WTC11 (cell line): ENCODE results near the gene GGCT.

Source experiments
- ATF1 ChIP-seq: sonication (generic); formaldehyde crosslinking; IDR thresholded peaks from 2 replicates; pipeline ENCODE4 v1.8.1; 2023; ENCODE audit warnings: mild to moderate bottlenecking, moderate library complexity, missing genetic modification reagents
- TF ChIP-seq, protein P1 (sequence below): fragments of 200-600 bp; IDR thresholded peaks from 2 replicates; pipeline ENCODE4 v1.8.0; 2022; ENCODE audit warnings: antibody characterized with exemption
- TF ChIP-seq, protein P2 (sequence below): sonication (generic); formaldehyde crosslinking; IDR thresholded peaks from 2 replicates; pipeline ENCODE4 v1.8.0; 2022; ENCODE audit warnings: mild to moderate bottlenecking, missing genetic modification reagents

DNA sequence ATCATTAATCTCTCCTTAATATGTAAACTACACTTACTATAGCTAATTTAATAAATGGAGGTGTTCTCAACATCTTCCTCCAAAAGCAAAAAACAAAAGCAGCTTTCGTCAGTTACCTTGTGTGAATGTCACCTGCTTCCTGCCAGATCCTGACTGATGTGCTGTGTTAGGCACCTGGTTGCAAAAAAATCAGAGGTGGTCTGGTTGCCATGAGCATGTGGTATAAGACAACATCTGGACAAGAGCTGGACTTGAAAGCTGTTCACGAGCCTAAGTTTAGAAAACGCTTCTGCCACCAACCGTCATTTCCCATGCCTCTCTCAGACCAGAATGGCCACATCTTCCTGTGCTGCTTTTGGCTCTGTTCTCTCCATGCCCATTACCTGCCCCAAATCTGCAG lies 42.0 kb upstream of the GGCT start:
- TF ChIP-seq, protein P1, sequence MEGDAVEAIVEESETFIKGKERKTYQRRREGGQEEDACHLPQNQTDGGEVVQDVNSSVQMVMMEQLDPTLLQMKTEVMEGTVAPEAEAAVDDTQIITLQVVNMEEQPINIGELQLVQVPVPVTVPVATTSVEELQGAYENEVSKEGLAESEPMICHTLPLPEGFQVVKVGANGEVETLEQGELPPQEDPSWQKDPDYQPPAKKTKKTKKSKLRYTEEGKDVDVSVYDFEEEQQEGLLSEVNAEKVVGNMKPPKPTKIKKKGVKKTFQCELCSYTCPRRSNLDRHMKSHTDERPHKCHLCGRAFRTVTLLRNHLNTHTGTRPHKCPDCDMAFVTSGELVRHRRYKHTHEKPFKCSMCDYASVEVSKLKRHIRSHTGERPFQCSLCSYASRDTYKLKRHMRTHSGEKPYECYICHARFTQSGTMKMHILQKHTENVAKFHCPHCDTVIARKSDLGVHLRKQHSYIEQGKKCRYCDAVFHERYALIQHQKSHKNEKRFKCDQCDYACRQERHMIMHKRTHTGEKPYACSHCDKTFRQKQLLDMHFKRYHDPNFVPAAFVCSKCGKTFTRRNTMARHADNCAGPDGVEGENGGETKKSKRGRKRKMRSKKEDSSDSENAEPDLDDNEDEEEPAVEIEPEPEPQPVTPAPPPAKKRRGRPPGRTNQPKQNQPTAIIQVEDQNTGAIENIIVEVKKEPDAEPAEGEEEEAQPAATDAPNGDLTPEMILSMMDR, result no peak
- TF ChIP-seq, protein P2, sequence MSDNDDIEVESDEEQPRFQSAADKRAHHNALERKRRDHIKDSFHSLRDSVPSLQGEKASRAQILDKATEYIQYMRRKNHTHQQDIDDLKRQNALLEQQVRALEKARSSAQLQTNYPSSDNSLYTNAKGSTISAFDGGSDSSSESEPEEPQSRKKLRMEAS (CRISPR knock-in tag), result no peak
- TF ChIP-seq ATF1 (CRISPR knock-in tag), result no peak
